ENCODE measurements around the gene PROM1. TPM values are rescaled to one million over a fixed set of nuclear protein-coding genes. Genes with fewer than 3 reads are reported as not detected.

PROM1 gene
- total RNA-seq, 1 donor from 2014 or later = 55.9 TPM

GRCh38 chr4:16072168-16072567 lies 11.7 kb downstream of the PROM1 start:
- Histone ChIP-seq H3K36me3 (peaks cover 7% of the 10 kb centered on the region), H3K27ac (no peak overlapping the region), H3F3A (ENCODE audit: low read depth) (no peaks in the 10 kb centered on the region), H4K20me1 (ENCODE audit: low read depth) (peaks cover 5% of the 10 kb centered on the region), H3K79me2 (ENCODE audit: low read depth) (peaks cover 72% of the 10 kb centered on the region), H3K4me2 (no peak overlapping the region), H3K27me3 (no peaks in the 10 kb centered on the region), H3K4me3 (no peak overlapping the region), H2AFZ (replicated peaks) (no peak overlapping the region), H3K4me1 (peaks cover 15% of the 10 kb centered on the region), H3K9ac (no peak overlapping the region), H3K9me3 (ENCODE audit: low read depth) (no peaks in the 10 kb centered on the region)
- TF ChIP-seq EZH2phosphoT487 (IDR thresholded peaks at IDR 0.05) (no peak), EZH2 (IDR thresholded peaks at IDR 0.05) (no peak)
- TF ChIP-seq, protein P1, sequence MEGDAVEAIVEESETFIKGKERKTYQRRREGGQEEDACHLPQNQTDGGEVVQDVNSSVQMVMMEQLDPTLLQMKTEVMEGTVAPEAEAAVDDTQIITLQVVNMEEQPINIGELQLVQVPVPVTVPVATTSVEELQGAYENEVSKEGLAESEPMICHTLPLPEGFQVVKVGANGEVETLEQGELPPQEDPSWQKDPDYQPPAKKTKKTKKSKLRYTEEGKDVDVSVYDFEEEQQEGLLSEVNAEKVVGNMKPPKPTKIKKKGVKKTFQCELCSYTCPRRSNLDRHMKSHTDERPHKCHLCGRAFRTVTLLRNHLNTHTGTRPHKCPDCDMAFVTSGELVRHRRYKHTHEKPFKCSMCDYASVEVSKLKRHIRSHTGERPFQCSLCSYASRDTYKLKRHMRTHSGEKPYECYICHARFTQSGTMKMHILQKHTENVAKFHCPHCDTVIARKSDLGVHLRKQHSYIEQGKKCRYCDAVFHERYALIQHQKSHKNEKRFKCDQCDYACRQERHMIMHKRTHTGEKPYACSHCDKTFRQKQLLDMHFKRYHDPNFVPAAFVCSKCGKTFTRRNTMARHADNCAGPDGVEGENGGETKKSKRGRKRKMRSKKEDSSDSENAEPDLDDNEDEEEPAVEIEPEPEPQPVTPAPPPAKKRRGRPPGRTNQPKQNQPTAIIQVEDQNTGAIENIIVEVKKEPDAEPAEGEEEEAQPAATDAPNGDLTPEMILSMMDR (IDR thresholded peaks at IDR 0.05) = no peak
- no peak for DNase-seq (ENCODE audit: low spot score)
- Mint-ChIP-seq H3K27me3 (ENCODE audit: insufficient read depth, low read depth) (no peaks in the 10 kb centered on the region), H3K4me3 (no peak overlapping the region), H3K9me3 (no peaks in the 10 kb centered on the region), H3K27ac (no peak overlapping the region), H3K4me1 (peaks cover 14% of the 10 kb centered on the region), H3K36me3 (peaks cover 49% of the 10 kb centered on the region)

DNA sequence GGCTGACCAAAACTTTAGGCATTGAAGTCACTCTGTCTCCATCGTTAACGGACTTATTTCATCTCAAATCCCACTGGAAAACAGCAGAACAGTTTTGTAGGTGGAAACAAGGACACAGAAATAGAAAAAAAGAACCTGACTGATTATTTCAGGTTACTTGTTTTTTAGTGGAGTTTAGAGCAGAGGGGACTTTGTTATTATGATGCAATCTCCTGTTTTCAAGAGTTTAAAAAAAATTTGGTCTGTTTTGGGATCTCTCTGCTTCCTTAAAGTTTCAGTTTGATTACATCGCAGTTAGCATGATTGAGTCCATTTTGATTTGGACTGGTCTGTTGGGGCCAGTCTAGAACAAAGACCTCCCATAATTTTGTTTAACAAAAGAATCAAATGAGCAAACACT lies 13.6 kb downstream of the PROM1 start:
- no peak overlapping the region for H3K4me3 Mint-ChIP-seq
- H3K27ac Mint-ChIP-seq = no peak overlapping the region
- Histone ChIP-seq H2AFZ (replicated peaks) (no peak overlapping the region), H3K36me3 (peaks cover 7% of the 10 kb centered on the region), H3F3A (ENCODE audit: low read depth) (no peaks in the 10 kb centered on the region), H3K27ac (no peak overlapping the region), H3K9ac (no peak overlapping the region), H3K4me3 (no peak overlapping the region), H4K20me1 (ENCODE audit: low read depth) (peaks cover 5% of the 10 kb centered on the region), H3K79me2 (ENCODE audit: low read depth) (peaks cover 85% of the 10 kb centered on the region), H3K4me2 (no peak overlapping the region), H3K9me3 (ENCODE audit: low read depth) (no peaks in the 10 kb centered on the region), H3K27me3 (no peaks in the 10 kb centered on the region), H3K4me1 (peaks cover 15% of the 10 kb centered on the region)
- TF ChIP-seq EZH2phosphoT487 (IDR thresholded peaks at IDR 0.05) (no peak), EZH2 (IDR thresholded peaks at IDR 0.05) (no peak)
- TF ChIP-seq, protein P1 (IDR thresholded peaks at IDR 0.05) = no peak
- peaks cover 12% of the 10 kb centered on the region for H3K4me1 Mint-ChIP-seq
- no peaks in the 10 kb centered on the region for H3K9me3 Mint-ChIP-seq
- peaks cover 47% of the 10 kb centered on the region for H3K36me3 Mint-ChIP-seq
- DNase-seq (ENCODE audit: low spot score) = no peak
- peaks cover under 1% of the 10 kb centered on the region for H3K27me3 Mint-ChIP-seq (ENCODE audit: insufficient read depth, low read depth)

GRCh38 chr4:16067515-16067914 lies 16.3 kb downstream of the PROM1 start:
- H3K27ac Mint-ChIP-seq = no peak overlapping the region
- TF ChIP-seq EZH2phosphoT487 (IDR thresholded peaks at IDR 0.05) = no peak
- TF ChIP-seq, protein P1 (IDR thresholded peaks at IDR 0.05) = no peak
- no peak for TF ChIP-seq EZH2 (IDR thresholded peaks at IDR 0.05)
- DNase-seq (ENCODE audit: low spot score) = no peak
- peaks cover 10% of the 10 kb centered on the region for H3K36me3 ChIP-seq
- no peaks in the 10 kb centered on the region for H3K9me3 ChIP-seq (ENCODE audit: low read depth)
- H3K4me3 Mint-ChIP-seq = no peak overlapping the region
- H3K27me3 ChIP-seq = no peaks in the 10 kb centered on the region
- peaks cover 15% of the 10 kb centered on the region for H3K4me1 ChIP-seq
- H3K4me3 ChIP-seq = no peak overlapping the region
- peaks cover 4% of the 10 kb centered on the region for H3K27me3 Mint-ChIP-seq (ENCODE audit: insufficient read depth, low read depth)
- no peak overlapping the region for H3K4me2 ChIP-seq
- H3K36me3 Mint-ChIP-seq = peaks cover 51% of the 10 kb centered on the region
- peaks cover 90% of the 10 kb centered on the region for H3K79me2 ChIP-seq (ENCODE audit: low read depth)
- H4K20me1 ChIP-seq (ENCODE audit: low read depth) = peaks cover 5% of the 10 kb centered on the region
- peaks cover 7% of the 10 kb centered on the region for H3K9me3 Mint-ChIP-seq
- H2AFZ ChIP-seq (replicated peaks) = no peak overlapping the region
- no peaks in the 10 kb centered on the region for H3F3A ChIP-seq (ENCODE audit: low read depth)
- H3K27ac ChIP-seq = no peak overlapping the region
- H3K9ac ChIP-seq = no peak overlapping the region
- H3K4me1 Mint-ChIP-seq = peaks cover 12% of the 10 kb centered on the region

All from neural progenitor cell (in vitro differentiated cells).